Upper lobe of right lung (tissue), 1 donor: ENCODE measurements around the gene PIP5K1C. TPM values are rescaled to one million over a fixed set of nuclear protein-coding genes. Genes with fewer than 3 reads are reported as not detected.

Experiments
- ATAC-seq: fragments of 200-7000 bp; cut with Tn5 transposase; one replicate; pipeline ENCODE4 v1.9.1; 2020; ENCODE audit warnings: mild to moderate bottlenecking, moderate library complexity
- DNase-seq: peaks from one replicate; pipeline ENCODE4 v3.0.0-alpha.2; 2020
- H3K27ac ChIP-seq: fragments of 200-600 bp; one replicate; pipeline ENCODE4 v1.8.0; 2022
- H3K27me3 ChIP-seq: fragments of 200-600 bp; one replicate; pipeline ENCODE4 v1.8.0; 2022; ENCODE audit warnings: mild to moderate bottlenecking
- H3K36me3 ChIP-seq: fragments of 200-600 bp; one replicate; pipeline ENCODE4 v1.8.0; 2022
- H3K4me1 ChIP-seq: fragments of 200-600 bp; one replicate; pipeline ENCODE4 v1.8.0; 2022
- H3K4me3 ChIP-seq: fragments of 200-600 bp; one replicate; pipeline ENCODE4 v1.8.0; 2022; ENCODE audit warnings: mild to moderate bottlenecking
- H3K9me3 ChIP-seq: fragments of 200-600 bp; one replicate; pipeline ENCODE4 v1.8.0; 2022
- CTCF ChIP-seq: fragments of 200-600 bp; IDR thresholded peaks from one replicate; pipeline ENCODE4 v1.8.0; 2022; ENCODE audit warnings: antibody characterized with exemption
- intact Hi-C: fragments of 100-400 bp; cut with DNase I; formaldehyde crosslinking; loops from one replicate; pipeline ENCODE4 v1.11.0; 2022
- total RNA-seq: library from RNA; stranded (reverse); fragmentation: NEBNext Ultra II Directional; extraction: Animal tissue kit (Norgen Biotek cat#: 25700); gene quantifications from one replicate; pipeline ENCODE4 v1.2.1, GENCODE V29; 2021
- donor health status: DM: no; HTN: yes; CAD: no; lungs with severe emphysema.

Gene PIP5K1C
- total RNA-seq, 1 donor from 2014 or later, result 42.1 TPM

- Histone ChIP-seq H3K4me3 (peak overlapping the region; percentile 81), H3K27ac (peak overlapping the region; percentile 78), H3K27me3 (no peaks in the 10 kb centered on the region), H3K36me3 (no peaks in the 10 kb centered on the region), H3K4me1 (peaks cover 12% of the 10 kb centered on the region), H3K9me3 (no peaks in the 10 kb centered on the region)
- TF ChIP-seq CTCF, result no peak
- ATAC-seq, result peak; percentile 69
- intact Hi-C loops, result no loop called here
- peak; percentile 80 for DNase-seq
These were observed 1.1 kb downstream of the PIP5K1C start for GRCh38 chr19:3698974-3699740.

- H3K4me3 ChIP-seq, result no peak overlapping the region
- TF ChIP-seq CTCF, result no peak
- H3K27me3 ChIP-seq, result no peaks in the 10 kb centered on the region
- DNase-seq (no peak), ATAC-seq (no peak)
- intact Hi-C loops, result no loop called here
- H3K4me1 ChIP-seq, result peaks cover 12% of the 10 kb centered on the region
- no peak overlapping the region for H3K27ac ChIP-seq
- H3K9me3 ChIP-seq, result no peaks in the 10 kb centered on the region
- no peaks in the 10 kb centered on the region for H3K36me3 ChIP-seq
These were observed 1.8 kb downstream of the PIP5K1C start for GRCh38 chr19:3698386-3698950.

- Histone ChIP-seq H3K36me3 (no peaks in the 10 kb centered on the region), H3K27me3 (no peaks in the 10 kb centered on the region), H3K4me3 (no peak overlapping the region), H3K27ac (no peak overlapping the region), H3K9me3 (no peaks in the 10 kb centered on the region), H3K4me1 (peaks cover 12% of the 10 kb centered on the region)
- DNase-seq, result no peak
- TF ChIP-seq CTCF, result no peak
- no peak for ATAC-seq
- intact Hi-C loops, result no loop called here
These were observed 2.4 kb downstream of the PIP5K1C start for GRCh38 chr19:3697671-3698385.

- no peaks in the 10 kb centered on the region for H3K27me3 ChIP-seq
- no peak for DNase-seq
- H3K36me3 ChIP-seq, result no peaks in the 10 kb centered on the region
These were observed 3.2 kb downstream of the PIP5K1C start for GRCh38 chr19:3697094-3697493.

GRCh38 chr19:3696660-3696995, 3.6 kb downstream of the PIP5K1C start:
- no peaks in the 10 kb centered on the region for H3K36me3 ChIP-seq
- H3K27ac ChIP-seq, result no peak overlapping the region

More at GRCh38 chr19:3697094-3697493, 3.2 kb downstream of the PIP5K1C start:
- Histone ChIP-seq H3K9me3 (no peaks in the 10 kb centered on the region), H3K4me1 (peaks cover 12% of the 10 kb centered on the region), H3K4me3 (no peak overlapping the region), H3K27ac (no peak overlapping the region)
- ATAC-seq, result no peak
- intact Hi-C loops, result no loop called here
- TF ChIP-seq CTCF, result no peak

More at GRCh38 chr19:3696660-3696995, 3.6 kb downstream of the PIP5K1C start:
- ATAC-seq, result no peak
- H3K9me3 ChIP-seq, result no peaks in the 10 kb centered on the region
- no peak for DNase-seq
- intact Hi-C loops, result no loop called here
- no peak overlapping the region for H3K4me3 ChIP-seq
- H3K4me1 ChIP-seq, result peaks cover 12% of the 10 kb centered on the region
- no peak for TF ChIP-seq CTCF
- no peaks in the 10 kb centered on the region for H3K27me3 ChIP-seq
